Bronchus fibroblast of lung (primary cell): ENCODE measurements around the gene EEF1AKMT1. TPM values are rescaled to one million over a fixed set of nuclear protein-coding genes. Genes with fewer than 3 reads are reported as not detected.

ENCODE experiments used
- total RNA-seq: library from RNA; depleted of rRNA; stranded (reverse); fragments of >200 nt; gene quantifications from 2 replicates; pipeline ENCODE4 v1.2.3, GENCODE V29; 2015

Gene EEF1AKMT1
- total RNA-seq = 7.2 and 11.3 TPM in 2 replicates

DNA sequence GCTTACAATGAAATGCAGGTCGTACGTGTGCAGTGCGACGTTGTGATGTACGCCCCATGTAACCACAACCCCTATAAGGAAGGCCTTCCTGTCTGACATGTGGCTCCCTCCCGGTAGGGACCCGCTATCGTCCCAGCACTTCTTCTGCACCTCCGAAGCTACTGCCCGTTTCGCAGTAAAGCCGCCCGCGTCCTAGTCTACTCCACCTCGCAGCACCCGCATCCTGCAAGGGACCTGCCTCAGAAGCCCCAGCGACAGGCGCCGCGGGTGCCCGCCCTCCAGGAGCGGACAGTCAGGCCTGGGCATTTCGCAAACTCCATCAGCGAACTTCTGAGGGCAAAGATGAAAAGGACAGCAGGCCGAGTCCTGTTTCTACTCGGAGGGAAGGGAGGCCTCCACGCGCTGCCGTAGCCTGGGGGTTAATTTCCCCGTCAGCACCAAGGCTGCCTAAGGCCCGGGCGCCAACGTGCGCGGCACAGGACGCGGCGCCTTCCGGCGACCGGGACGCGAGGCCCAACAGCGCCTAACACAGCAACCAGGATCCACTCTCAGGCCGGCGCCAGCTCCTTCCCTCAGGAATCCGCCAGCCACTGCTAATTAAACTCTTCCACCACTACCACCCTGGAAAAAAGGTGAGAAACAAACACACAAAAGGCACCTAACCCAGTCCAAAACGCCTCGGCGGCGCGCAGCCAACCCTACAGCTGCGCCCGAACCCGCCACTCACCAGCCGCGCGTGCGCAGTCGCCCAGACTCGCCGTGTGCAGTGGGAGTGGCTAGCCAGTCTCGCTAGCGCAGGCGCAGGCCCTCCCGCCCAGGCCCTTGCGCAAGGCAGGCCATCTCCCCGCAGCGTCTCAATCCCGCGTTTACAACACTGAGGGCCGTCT lies at the start of gene EEF1AKMT1:
Gene EEF1AKMT1 (minus strand): TSS at position 768 of the 887 bp plus-strand sequence. CDS start 16,363 bp downstream, outside the sequence.

DNA sequence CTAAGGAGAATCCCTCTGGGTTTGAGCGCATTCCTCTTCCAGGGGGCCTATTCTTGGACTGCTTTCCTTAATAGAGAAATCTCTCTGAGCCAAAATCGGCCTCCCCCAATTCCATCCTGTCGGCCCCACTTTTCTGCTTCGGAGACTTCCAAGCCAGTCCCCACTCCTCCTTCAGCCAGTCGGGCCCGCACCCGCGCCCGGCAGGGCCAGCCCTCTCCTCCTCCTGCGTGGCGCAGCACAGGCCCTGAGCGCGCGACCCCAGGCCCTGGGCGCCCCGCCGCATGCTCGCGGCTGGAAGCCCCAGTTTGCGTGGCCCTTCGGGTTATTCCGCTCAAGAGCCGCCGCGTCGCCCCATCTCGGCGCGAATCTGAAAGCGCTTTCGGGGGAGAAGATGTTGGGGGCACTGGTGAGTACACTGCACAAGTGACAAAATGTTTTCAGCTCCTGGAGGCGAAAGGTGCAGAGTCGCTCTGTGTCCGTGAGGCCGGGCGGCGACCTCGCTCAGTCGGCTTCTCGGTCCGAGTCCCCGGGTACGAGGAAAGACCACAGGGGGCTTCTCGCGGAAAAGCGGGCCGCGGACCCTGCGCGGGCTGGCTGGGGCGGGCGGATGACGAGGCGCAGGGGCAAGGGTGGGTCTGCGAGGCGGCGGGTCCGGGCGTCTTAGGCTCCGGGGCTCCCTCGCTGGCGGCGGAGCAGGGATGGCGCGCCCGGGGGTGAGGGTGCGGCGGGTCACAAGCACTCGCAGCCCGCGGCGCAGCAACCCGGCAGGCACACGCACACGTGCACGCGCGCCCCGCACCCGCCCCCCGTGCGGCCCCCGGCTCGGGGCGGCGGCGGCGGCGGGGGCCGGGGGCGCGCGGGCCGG lies 70.6 kb downstream of the EEF1AKMT1 start, which contains the start of gene IL17D:
Gene IL17D (plus strand): TSS at position 785 of the 865 bp plus-strand sequence. CDS start 303 bp downstream, outside the sequence.

Other genes starting within 250 kb of the EEF1AKMT1 start
- 10.4 and 15.3 TPM in 2 replicates for gene CRYL1, start 248.1 kb downstream of the EEF1AKMT1 start, total RNA-seq
- 7.4 and 10.1 TPM in 2 replicates for gene IFT88, start 206.8 kb downstream of the EEF1AKMT1 start, total RNA-seq
- 0.89 and 1.0 TPM in 2 replicates for gene IL17D, start 70.3 kb downstream of the EEF1AKMT1 start, total RNA-seq
- gene XPO4, start 128.8 kb upstream of the EEF1AKMT1 start, total RNA-seq = 13.7 and 14.6 TPM in 2 replicates